Nephron (organoid): ENCODE measurements around the gene MRAS.
A peak's percentile ranks its signal among the peaks of the same experiment; 100 is the strongest.

Experiments
- H3K27ac Mint-ChIP-seq, 3 experiments: 2 replicates each; pipeline ENCODE4 v1.8.0; 2020; ENCODE audit warnings: mixed read lengths in 3 of 3, mild to moderate bottlenecking in 2 of 3, moderate library complexity in 1 of 3
- H3K27me3 Mint-ChIP-seq: 2 replicates; pipeline ENCODE4 v1.8.0; 2021; ENCODE audit warnings: low read depth, mild to moderate bottlenecking, moderate library complexity, mixed read lengths
- H3K36me3 Mint-ChIP-seq: 2 replicates; pipeline ENCODE4 v1.8.0; 2020; ENCODE audit warnings: low read depth, mixed read lengths
- H3K4me1 Mint-ChIP-seq: 2 replicates; pipeline ENCODE4 v1.8.0; 2020; ENCODE audit warnings: mixed read lengths
- H3K4me3 Mint-ChIP-seq, 3 experiments: 2 replicates each; pipeline ENCODE4 v1.8.0; 2020; ENCODE audit warnings: mild to moderate bottlenecking in 3 of 3, mixed read lengths in 3 of 3, moderate library complexity in 2 of 3
- H3K9me3 Mint-ChIP-seq: 2 replicates; pipeline ENCODE4 v1.8.0; 2020; ENCODE audit warnings: mixed read lengths
- TF ChIP-seq, protein P1 (sequence below), 3 experiments: fragments of 200-600 bp; sonication (generic); IDR thresholded peaks; one replicate each; pipeline ENCODE4 v1.5.0; 2021; ENCODE audit warnings: antibody characterized with exemption in 3 of 3; ENCODE audit not compliant: unreplicated experiment in 3 of 3

The MRAS gene

DNA sequence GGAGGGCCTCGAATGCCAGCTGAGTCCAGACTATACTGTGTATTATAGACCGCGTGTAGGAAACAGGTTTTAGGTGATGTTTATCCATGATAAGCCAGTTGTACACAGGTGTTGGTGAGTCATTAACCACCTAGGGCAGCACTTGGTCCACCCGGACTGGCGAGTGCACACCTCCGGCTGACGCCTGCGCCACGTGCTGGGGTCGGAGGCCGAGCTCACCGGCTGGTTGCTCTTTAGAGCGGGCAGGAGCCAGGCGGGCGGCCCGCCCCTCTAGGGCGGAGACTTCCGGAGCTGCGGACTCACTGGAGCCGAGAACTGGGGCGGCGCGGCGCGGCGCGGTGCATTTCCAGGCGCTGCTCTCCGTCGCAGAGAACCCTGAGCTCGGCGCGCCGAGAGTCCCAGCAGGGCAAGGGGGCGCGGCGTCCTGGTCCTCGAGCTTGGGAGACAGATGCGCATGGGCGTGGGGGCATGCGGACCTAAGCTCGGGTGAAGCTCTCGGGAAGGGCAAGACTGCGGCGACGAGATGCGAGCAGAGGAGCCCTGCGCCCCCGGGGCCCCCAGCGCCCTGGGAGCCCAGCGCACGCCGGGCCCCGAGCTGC lies 86.0 kb downstream of the MRAS start, which contains the start of gene ESYT3:
TSS of gene ESYT3 (plus strand) at position 341 of the 599 bp plus-strand sequence. CDS start at position 524, 183 bp downstream.
- Mint-ChIP-seq H3K4me3 (peak within 1 kb of the TSS; percentile 75 to 79 (median 78)), H3K27me3 (peaks cover 94% of the 10 kb centered on the region)

DNA sequence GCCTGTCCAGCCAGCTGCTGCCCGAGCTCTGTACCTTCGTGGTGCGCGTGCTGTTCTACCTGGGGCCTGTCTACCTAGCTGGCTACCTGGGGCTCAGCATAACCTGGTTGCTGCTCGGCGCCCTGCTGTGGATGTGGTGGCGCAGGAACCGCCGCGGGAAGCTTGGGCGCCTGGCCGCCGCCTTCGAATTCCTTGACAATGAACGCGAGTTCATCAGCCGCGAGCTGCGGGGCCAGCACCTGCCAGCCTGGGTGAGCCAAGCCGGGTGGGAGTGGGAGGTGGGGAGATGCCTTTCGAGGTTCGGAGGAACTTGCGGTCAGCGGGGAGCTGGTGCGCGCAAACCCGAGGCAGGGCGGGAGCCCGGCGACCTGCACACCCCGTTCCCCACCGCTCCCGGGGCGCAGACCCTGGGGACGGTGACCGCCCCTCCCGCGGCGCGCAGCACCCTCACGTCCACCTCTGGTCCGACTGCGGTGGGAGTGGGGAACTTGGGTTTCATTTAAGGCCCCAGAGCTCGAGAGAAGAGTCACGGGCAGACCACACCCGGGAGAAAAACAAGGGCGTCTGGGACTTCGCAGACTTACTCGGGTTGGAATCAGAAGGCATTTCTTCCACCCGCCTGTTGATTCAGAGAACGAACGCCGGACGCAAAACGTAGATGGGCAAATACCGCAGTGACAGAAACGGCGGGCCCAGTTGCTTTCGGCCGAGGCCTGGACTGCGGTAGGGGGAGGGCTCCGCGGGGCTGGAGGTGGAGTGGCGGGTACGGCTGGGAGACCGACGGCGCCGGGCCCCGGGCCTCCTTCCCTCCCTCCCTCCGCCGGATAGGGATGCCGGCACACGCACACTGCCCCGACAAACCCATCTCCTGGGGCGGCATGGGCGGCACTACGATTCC lies 86.7 kb downstream of the MRAS start:
- Mint-ChIP-seq H3K27ac (no peak overlapping the region), H3K27me3 (peaks cover 95% of the 10 kb centered on the region), H3K4me3 (peak overlapping the region; percentile 72 to 79 (median 78)), H3K36me3 (no peaks in the 10 kb centered on the region), H3K4me1 (peaks cover 7% of the 10 kb centered on the region), H3K9me3 (no peaks in the 10 kb centered on the region)
- TF ChIP-seq, protein P1, sequence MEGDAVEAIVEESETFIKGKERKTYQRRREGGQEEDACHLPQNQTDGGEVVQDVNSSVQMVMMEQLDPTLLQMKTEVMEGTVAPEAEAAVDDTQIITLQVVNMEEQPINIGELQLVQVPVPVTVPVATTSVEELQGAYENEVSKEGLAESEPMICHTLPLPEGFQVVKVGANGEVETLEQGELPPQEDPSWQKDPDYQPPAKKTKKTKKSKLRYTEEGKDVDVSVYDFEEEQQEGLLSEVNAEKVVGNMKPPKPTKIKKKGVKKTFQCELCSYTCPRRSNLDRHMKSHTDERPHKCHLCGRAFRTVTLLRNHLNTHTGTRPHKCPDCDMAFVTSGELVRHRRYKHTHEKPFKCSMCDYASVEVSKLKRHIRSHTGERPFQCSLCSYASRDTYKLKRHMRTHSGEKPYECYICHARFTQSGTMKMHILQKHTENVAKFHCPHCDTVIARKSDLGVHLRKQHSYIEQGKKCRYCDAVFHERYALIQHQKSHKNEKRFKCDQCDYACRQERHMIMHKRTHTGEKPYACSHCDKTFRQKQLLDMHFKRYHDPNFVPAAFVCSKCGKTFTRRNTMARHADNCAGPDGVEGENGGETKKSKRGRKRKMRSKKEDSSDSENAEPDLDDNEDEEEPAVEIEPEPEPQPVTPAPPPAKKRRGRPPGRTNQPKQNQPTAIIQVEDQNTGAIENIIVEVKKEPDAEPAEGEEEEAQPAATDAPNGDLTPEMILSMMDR (IDR thresholded peaks at IDR 0.05; ENCODE audit: unreplicated experiment in 3 of 3), result no peak

More for the DNA sequence above, 86.0 kb downstream of the MRAS start, which contains the start of gene ESYT3:
- H3K27ac Mint-ChIP-seq, result no peak within 1 kb of the TSS
- H3K36me3 Mint-ChIP-seq, result no peaks in the 10 kb centered on the region
- H3K9me3 Mint-ChIP-seq, result no peaks in the 10 kb centered on the region
- TF ChIP-seq, protein P1 (IDR thresholded peaks at IDR 0.05; ENCODE audit: unreplicated experiment in 3 of 3), result no peak
- peaks cover 7% of the 10 kb centered on the region for H3K4me1 Mint-ChIP-seq

DNA sequence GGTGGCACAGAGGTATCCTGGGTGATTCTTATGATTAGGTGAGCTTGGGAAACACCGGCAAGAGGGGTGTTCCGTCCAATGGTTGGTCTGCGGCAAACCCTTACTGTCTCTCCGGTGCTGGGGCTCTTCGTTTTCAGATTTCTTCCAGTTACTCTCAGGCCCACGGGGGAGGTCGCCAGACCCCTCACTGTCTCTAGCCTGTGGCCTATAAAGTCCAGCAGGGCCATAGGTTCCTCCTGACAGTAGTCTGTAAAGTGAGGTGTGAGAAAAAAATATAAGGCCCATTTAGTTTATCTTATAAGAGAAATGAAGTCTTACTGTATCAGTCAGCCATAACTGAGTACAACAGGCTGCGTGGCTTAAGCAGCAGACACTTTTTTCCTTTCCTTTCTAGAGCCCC lies 87.5 kb downstream of the MRAS start:
- TF ChIP-seq, protein P1 (IDR thresholded peaks at IDR 0.05; ENCODE audit: unreplicated experiment in 3 of 3), result no peak
- Mint-ChIP-seq H3K27ac (no peak overlapping the region), H3K36me3 (no peaks in the 10 kb centered on the region), H3K27me3 (peaks cover 99% of the 10 kb centered on the region), H3K9me3 (no peaks in the 10 kb centered on the region), H3K4me3 (peak overlapping the region; percentile 42 to 73 (median 66)), H3K4me1 (peaks cover 7% of the 10 kb centered on the region)

DNA sequence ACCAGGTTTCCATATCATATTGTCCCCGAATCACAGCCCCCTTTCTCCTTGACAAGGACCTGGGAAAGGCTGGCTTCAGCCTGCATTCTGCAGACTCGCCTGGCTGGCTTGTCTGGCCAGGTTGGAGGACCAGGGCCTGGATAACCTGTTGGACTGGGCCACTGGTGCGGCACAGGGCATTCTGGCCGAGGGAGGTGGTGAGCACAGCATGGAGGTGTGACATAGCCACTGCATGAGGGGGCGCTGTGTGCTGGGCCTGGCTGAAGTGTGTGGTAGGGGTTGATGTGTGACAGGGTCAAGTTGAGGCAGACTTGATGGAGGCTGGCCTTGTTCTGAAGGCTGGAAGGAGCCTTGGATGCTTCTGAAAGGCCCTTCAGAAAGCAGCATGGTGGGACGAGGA lies 88.9 kb downstream of the MRAS start:
- Mint-ChIP-seq H3K27ac (no peak overlapping the region), H3K4me1 (peaks cover 9% of the 10 kb centered on the region), H3K27me3 (peaks cover 86% of the 10 kb centered on the region), H3K9me3 (no peaks in the 10 kb centered on the region), H3K4me3 (no peak overlapping the region), H3K36me3 (no peaks in the 10 kb centered on the region)
- TF ChIP-seq, protein P1 (IDR thresholded peaks at IDR 0.05; ENCODE audit: unreplicated experiment in 3 of 3), result no peak

DNA sequence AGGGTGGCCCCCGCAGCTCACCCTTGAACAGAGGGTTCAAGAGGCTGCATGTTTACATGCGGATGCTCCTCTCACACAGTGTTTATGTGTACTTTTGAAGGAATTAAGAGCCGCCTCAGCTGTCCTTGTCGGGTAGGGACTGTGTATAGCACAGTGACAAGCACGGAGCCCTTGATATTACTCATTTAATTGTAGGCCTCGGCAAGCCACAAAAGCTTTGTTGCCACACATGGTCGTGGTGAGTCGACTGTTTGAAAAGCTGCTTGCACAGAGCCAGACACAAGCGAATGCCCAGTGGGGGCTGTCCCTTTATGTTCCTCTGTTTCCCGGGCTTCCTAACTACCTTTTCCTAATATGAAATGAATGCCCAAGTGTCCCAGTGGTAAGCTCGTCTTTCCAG lies 90.5 kb downstream of the MRAS start:
- no peaks in the 10 kb centered on the region for H3K36me3 Mint-ChIP-seq
- H3K4me3 Mint-ChIP-seq, result no peak overlapping the region
- peaks cover 23% of the 10 kb centered on the region for H3K4me1 Mint-ChIP-seq
- TF ChIP-seq, protein P1 (IDR thresholded peaks at IDR 0.05; ENCODE audit: unreplicated experiment in 3 of 3), result no peak
- H3K27me3 Mint-ChIP-seq, result peaks cover 74% of the 10 kb centered on the region
- H3K9me3 Mint-ChIP-seq, result no peaks in the 10 kb centered on the region
- no peak overlapping the region for H3K27ac Mint-ChIP-seq
